ENCODE data around the gene TARBP2.
"Not testable (repeated sequence)": the region's sequence is repeated elsewhere in the genome, so short reads cannot be mapped to it uniquely, and the experiment has no call there.

- TF ChIP-seq POLR2A (IDR thresholded peaks at IDR 0.05); CTCF (IDR thresholded peaks at IDR 0.05 in 8 of 11, conservative IDR thresholded peaks at IDR 0.05 in 3 of 11): not testable (repeated sequence)
Observed at GRCh38 chr12:53550131-53550530, 49.0 kb downstream of the TARBP2 start.

Data from spleen (tissue), 7 donors.